ENCODE measurements around the gene CRYGN.
A peak's percentile ranks its signal among the peaks of the same experiment; 100 is the strongest.

The CRYGN gene

GRCh38 chr7:151459726-151460473 is 20.0 kb upstream of the CRYGN start:
- peak; percentile 99 for DNase-seq (ENCODE audit: low read depth)

GRCh38 chr7:151457534-151457933 is 17.6 kb upstream of the CRYGN start:
- DNase-seq (ENCODE audit: low read depth) = no peak

GRCh38 chr7:151456782-151457181 is 16.8 kb upstream of the CRYGN start:
- DNase-seq (ENCODE audit: low read depth) = no peak

- no peak for DNase-seq (ENCODE audit: low read depth)
Observed at GRCh38 chr7:151456276-151456675, 16.3 kb upstream of the CRYGN start.

GRCh38 chr7:151455690-151456089 is 15.7 kb upstream of the CRYGN start:
- no peak for DNase-seq (ENCODE audit: low read depth)

GRCh38 chr7:151454932-151455530 is 15.1 kb upstream of the CRYGN start:
- no peak for DNase-seq (ENCODE audit: low read depth)

GRCh38 chr7:151454305-151454704 is 14.4 kb upstream of the CRYGN start:
- DNase-seq (ENCODE audit: low read depth) = peak; percentile 40

- peak; percentile 24 for DNase-seq (ENCODE audit: low read depth)
Observed at GRCh38 chr7:151453326-151453791, 13.4 kb upstream of the CRYGN start.

GRCh38 chr7:151452680-151453325 is 12.9 kb upstream of the CRYGN start:
- DNase-seq (ENCODE audit: low read depth) = no peak

- no peak for DNase-seq (ENCODE audit: low read depth)
Observed at GRCh38 chr7:151451626-151452571, 12.0 kb upstream of the CRYGN start.

- DNase-seq (ENCODE audit: low read depth) = no peak
Observed at GRCh38 chr7:151451156-151451555, 11.2 kb upstream of the CRYGN start.

- DNase-seq (ENCODE audit: low read depth) = no peak
Observed at GRCh38 chr7:151449990-151450389, 10.0 kb upstream of the CRYGN start.

GRCh38 chr7:151448261-151449252 is 8.6 kb upstream of the CRYGN start:
- peak; percentile 65 for DNase-seq (ENCODE audit: low read depth)

- no peak for DNase-seq (ENCODE audit: low read depth)
Observed at GRCh38 chr7:151447901-151448260, 7.9 kb upstream of the CRYGN start.

- DNase-seq (ENCODE audit: low read depth) = no peak
Observed at GRCh38 chr7:151447312-151447711, 7.4 kb upstream of the CRYGN start.

- DNase-seq (ENCODE audit: low read depth) = no peak
Observed at GRCh38 chr7:151446412-151446811, 6.5 kb upstream of the CRYGN start.

GRCh38 chr7:151444632-151445031 is 4.7 kb upstream of the CRYGN start:
- DNase-seq (ENCODE audit: low read depth) = no peak

- no peak for DNase-seq (ENCODE audit: low read depth)
Observed at GRCh38 chr7:151442776-151443496, 3.0 kb upstream of the CRYGN start.

GRCh38 chr7:151440799-151441445 is 981 bp upstream of the CRYGN start:
- DNase-seq (ENCODE audit: low read depth) = no peak
